Cortex of kidney (tissue), 1 donor: ENCODE data around the gene RNASE8.
A peak's percentile ranks its signal among the peaks of the same experiment; 100 is the strongest.

Experiments used
- DNase-seq: peaks from one replicate; lab custom pipeline; 2025; lab: John Stamatoyannopoulos, UW

The RNASE8 gene

GRCh38 chr14:21092273-21093011, 34.8 kb downstream of the RNASE8 start:
- no peak for DNase-seq

DNA sequence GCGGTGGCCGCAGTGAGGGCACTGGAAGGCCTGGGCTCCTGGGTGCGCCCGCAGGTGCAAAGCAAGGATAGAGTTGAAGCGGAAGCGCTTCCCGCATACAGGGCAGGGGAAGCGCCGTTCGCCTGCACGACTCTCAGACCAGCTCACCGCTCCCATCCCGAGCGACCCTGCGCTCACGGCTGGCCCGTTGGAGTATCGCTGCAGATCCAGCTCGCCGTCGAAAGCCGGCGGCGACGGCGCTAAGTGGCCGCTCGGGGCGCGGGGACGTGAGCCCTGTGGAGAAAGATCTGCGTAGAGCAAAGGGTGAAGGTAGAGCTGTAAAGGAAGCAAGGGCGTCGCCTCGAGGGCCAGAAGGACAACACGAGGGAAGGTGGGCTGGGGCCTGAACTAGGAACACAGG, 35.4 kb downstream of the RNASE8 start:
- no peak for DNase-seq

- DNase-seq, result no peak
Measured at GRCh38 chr14:21093769-21094681, 36.4 kb downstream of the RNASE8 start.

- DNase-seq, result no peak
Measured at GRCh38 chr14:21095430-21096205, 38.0 kb downstream of the RNASE8 start.

- DNase-seq, result no peak
Measured at GRCh38 chr14:21096438-21096837, 38.8 kb downstream of the RNASE8 start.

GRCh38 chr14:21096978-21097635, 39.5 kb downstream of the RNASE8 start:
- DNase-seq, result no peak

DNA sequence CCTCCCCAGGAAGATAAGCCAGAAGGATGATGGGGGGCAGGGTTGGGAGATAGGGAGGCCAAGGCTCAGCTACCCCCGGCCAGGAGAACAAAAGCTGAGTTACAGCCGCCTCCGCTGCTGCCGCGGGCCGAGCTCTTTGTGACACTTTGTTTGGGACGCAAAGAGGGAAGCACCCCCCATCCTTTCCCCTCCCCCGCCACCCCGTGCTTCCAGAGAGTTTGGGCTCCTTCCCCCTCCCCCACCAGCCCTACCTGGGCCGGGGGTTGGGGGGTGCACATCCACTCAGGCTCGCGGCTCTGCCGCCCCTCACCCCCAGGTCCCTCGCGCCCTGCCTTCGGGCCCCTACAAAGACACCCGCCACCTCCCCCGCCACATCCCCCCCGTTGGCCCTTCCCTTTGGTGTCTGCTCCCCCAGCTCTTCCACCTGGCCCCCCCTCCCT, 40.0 kb downstream of the RNASE8 start:
- no peak for DNase-seq

DNA sequence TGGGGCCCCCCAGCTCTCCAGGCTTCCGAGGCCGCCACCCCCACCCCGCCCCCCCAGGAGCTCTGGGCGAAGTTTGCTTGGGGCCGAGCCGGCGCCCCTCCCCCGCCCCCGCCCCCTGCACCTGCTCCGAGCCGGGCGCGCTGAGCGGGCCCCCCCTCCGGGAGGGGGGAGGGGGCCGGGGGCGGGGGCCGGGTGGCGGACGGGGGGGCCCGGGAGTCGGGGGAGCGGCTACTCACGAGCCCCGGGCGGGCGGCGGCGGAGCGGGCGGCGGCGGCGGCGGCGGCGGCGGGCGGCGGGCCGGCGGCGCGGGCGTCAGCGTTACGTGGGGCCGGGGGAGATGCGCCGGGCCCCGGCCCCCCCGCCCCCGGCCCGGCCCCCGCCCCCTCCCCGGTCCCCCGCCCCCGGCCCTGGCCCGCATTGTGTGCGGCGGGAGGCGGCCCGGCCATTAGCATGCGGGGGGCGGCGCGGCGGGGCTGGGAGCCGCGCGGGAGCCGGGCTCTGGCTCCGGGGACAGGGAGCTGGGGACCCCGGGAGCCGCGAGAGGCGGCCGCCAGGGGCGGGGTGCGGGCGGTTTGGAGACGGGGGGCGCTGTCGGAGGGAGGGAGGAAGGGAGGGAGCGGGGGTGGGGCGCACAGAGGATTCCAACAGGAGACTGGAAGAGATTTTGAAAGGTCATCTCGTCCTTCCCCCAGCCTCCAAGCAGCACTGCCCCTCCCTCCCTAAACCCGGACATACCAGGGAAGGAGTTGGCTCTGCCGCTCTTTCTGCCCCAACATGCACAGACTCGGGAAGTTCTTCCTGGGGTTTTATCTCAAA, 40.7 kb downstream of the RNASE8 start, which contains the start of gene ZNF219:
Gene ZNF219, minus strand, starts transcription at position 580 of the 816 bp plus-strand sequence. CDS start 5,064 bp downstream, outside the sequence.
- DNase-seq, result no peak

GRCh38 chr14:21098892-21099595, 41.4 kb downstream of the RNASE8 start:
- DNase-seq, result no peak

DNA sequence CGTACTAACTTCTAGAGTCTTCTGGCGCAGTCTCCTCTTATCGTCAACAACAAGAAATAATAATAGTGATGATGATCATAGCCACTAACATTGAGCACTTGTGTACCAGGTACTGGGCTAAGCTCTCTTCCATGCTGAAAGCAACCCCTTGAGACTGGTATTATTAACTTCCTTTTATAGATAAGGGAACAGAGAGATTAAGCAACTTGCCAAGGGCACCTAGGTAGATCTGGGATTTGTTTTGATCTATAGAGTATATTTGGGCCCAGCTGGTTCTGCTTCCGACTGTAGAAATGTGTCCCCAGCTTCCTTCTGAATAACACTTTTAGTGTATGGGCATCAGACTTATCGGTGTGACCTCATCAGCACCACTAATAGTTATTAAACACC, 42.0 kb downstream of the RNASE8 start:
- no peak for DNase-seq

GRCh38 chr14:21100931-21101330, 43.3 kb downstream of the RNASE8 start, which contains the start of gene TMEM253:
Gene TMEM253, plus strand, starts transcription at chr14:21101066. Its CDS starts 278 bp downstream, at chr14:21101344.
- DNase-seq, result no peak

DNA sequence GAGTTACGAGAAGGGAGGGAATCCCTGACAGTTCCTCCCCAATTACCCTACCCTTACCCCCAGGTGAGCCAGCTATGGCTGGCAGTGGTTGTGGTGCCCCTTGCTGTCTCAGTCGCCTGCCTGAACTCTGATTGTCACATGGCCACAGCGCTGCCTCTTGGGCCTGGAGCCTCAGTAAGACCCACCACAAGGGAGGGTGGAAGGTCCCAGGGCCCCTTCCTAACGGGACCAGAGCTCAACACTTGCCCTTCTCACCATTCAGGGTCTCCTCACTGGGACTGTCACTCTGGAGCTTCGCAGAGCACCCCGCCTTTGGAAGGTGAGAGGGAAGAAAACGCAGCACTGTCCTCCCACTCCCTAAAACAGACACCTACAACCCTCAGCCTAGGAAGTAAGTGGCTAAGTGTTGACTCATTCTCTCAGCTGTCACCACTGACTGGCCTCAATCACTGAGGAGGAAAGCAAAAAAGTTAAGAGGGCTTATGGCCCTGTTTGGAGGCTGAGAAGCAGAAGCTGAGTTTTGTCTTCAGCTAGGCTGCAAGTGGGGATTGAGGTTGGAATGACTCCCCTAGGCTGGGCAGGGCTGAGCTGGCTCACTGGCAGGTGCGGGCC, 44.3 kb downstream of the RNASE8 start:
- no peak for DNase-seq

DNA sequence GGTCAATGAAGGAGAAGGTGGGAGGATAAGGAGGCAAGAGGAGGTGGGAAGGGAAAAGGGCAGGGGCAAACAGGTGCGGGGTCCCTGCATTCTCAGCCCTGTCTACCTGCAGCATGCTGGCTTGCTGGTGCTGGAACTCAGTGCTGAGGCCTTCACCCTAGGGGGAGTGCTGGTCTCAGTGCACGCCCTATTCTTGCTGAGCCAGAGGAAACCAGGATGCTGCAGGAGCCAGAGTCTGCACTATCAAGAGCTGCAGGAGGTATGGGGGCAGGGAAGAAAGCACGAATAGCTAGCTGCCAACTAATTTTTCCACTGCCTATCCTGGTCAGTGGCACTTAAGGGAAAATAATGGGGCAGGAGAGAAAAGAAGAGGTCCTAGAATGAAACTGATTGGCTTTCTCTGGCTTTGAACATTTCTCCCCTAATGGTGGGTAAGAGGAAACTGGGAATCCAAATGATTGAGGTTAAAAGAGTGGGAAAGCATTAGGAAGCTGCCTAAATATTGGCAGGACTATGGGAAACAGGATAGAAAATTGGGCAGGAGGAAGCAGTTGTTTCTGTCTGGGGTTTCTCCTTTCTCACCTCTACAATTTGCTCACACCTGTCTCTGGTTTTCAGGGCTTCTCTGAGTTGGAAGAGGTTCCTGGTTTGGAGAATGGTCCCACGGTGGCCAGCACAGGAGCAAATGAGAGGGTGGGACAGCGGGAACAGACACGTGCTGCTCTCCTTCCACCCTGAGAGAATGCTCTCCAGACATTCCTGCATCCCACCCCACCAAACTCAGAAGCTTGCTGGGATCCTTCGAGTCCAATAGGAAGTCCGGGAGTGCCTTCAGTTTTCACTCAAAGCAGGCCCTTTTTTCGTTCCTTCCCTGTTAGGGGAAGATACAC, 45.1 kb downstream of the RNASE8 start:
- DNase-seq, result no peak

- DNase-seq, result no peak
Measured at GRCh38 chr14:21103411-21103709, 45.7 kb downstream of the RNASE8 start.

DNA sequence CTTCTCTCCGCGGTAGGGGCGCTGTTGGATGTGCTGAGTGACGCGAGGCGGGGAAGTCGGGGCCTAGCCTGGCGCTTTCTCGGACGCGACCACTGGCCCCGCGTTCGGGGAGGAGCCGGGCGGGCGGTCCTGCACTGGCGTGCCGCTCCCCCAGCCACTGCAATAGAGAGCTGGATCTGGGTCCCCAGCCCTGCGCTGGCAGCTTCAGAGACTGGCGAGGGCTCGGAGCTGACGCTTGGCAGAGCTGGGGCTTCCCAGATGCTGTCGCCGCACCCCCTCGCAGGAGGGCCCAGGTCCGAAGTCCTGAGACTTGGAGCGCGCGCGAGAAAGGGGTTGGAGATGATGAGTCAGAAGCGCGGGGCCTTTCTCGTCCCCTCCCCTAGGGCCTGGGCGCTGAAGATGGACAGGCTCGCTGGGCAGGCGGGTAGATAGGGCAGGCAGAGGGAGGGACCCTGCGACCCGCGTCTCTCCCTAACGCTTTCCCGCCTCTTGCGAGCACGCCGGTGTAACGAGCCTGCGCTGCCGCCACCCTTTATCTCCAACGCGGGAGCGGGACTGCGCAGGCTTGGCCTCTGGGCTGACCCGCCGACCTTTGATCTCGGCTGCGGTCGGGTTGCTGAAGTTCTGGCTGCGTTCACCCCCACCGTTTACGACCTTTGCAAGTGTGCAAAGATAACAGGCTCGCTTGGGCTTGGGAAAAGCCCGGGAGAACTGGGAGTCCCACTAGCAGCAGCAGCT, 46.3 kb downstream of the RNASE8 start:
- peak; percentile 31 for DNase-seq

DNA sequence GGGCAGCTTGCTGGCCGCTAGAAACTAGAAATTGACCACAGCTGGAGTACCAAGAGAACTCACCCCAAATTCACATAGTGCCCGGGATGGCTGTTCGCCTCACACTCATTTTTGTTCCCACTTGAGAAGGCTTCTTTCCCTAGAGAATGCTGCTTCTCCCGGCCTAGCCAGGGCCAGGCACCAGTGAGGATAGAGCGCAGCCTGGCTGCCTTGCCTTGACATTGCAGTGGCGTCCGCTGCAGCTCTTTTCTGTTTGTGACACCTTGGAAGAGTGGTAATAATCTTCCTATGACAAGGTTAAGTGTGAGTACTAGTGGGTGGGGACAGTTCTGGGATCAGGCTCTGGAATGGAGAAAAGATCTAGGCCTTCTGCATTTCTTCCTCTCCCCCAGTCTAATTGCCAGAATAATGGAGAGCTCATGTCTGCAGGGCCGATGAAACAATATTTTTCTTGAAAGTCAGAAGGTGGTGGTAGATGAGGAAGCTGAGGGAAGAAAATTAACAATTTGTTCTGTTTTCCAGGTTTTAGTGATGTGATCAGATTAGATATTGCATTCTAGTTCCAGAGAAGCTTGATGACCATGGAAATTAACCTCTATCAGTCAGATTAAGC, 46.9 kb downstream of the RNASE8 start:
- no peak for DNase-seq

DNA sequence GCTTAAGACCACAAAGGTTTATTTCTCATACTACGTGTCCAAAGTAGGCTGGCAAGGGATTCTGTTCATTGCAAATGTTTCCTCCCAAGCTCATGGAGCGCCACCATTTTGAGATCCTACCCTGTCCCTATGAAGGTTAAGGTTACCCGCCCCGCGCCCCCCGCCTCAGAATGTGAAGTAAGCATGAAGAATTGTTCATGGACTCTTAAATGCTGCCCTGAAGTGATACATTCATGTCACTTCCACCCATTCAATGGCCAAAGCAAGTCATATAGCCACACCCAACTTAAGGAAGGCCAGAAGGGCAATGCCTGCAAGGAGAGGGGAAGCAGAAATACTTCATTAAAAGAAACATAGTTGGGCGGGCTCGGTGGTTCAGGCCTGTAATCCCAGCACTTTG, 47.5 kb downstream of the RNASE8 start:
- no peak for DNase-seq

DNA sequence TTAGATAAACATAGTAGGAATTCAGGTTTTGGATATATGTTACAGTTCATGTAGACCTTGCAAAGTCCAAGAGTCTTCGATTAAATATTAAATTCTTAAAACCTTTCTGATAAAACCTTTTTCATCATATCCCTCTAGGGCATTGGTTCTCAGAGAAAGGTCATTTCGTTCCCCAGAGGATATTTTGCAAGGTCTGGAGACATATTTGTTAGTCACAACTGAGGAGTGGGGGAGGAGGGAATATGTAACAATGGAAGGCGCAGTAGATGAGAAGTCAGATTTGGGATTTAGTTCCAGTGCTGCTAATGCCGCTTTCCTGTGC, 48.5 kb downstream of the RNASE8 start:
- DNase-seq, result no peak
